ENCODE measurements around the gene PCOLCE2. TPM values are rescaled to one million over a fixed set of nuclear protein-coding genes. Genes with fewer than 3 reads are reported as not detected.

Gene PCOLCE2
- total RNA-seq, 1 experiment from 2014 or later, result 14.6 TPM

GRCh38 chr3:142837526-142837925 lies 51.4 kb downstream of the PCOLCE2 start:
- H3K4me3 ChIP-seq (ENCODE audit: low read depth in 2 of 2, low read length in 2 of 2), result no peak overlapping the region
- no peak for DNase-seq (ENCODE audit: low read depth, low spot score)
- ChIA-PET CTCF (no interaction called here), POLR2A (no interaction called here)
- in situ Hi-C loops (cut with HindIII; ENCODE audit: low pct_unique_long_range_greater_than_20kb, low sequenced_read_pairs), result no loop called here
- H3K36me3 ChIP-seq (ENCODE audit: control insufficient read depth, insufficient read depth, low read length), result no peaks in the 10 kb centered on the region
- no peak for ATAC-seq
- BruUV-seq (replicated peaks), result no TSS peak
- H3K9me3 ChIP-seq (ENCODE audit: control insufficient read depth, insufficient read depth, low read depth, low read length), result no peaks in the 10 kb centered on the region
- no peaks in the 10 kb centered on the region for H3K27me3 ChIP-seq (ENCODE audit: control insufficient read depth, insufficient read depth, low read length)
- intact Hi-C loops (cut with micrococcal nuclease; ENCODE audit: unreplicated experiment), result no loop called here
- no peak overlapping the region for H3K27ac ChIP-seq (ENCODE audit: low read length)
- H3K4me1 ChIP-seq (ENCODE audit: control insufficient read depth, insufficient read depth, low read length), result no peaks in the 10 kb centered on the region
- TF ChIP-seq POLR2AphosphoS5 (IDR thresholded peaks at IDR 0.05; ENCODE audit: low read depth, low read length), result no peak
- TF ChIP-seq REST (IDR thresholded peaks at IDR 0.05; ENCODE audit: insufficient read depth in 1 of 2, low read depth in 2 of 2, low read length in 1 of 2), result no peak
- no peak for TF ChIP-seq TCF7L2 (IDR thresholded peaks at IDR 0.05; ENCODE audit: low read depth, low read length)
- no peak for TF ChIP-seq CTCF (IDR thresholded peaks at IDR 0.05)
- TF ChIP-seq SIN3A (IDR thresholded peaks at IDR 0.05; ENCODE audit: borderline replicate concordance, insufficient read depth, low read depth, low read length), result no peak

- ATAC-seq (peak; percentile 99), DNase-seq (ENCODE audit: low read depth, low spot score) (peak; percentile 73)
- Histone ChIP-seq H3K27me3 (ENCODE audit: control insufficient read depth, insufficient read depth, low read length) (no peaks in the 10 kb centered on the region), H3K36me3 (ENCODE audit: control insufficient read depth, insufficient read depth, low read length) (no peaks in the 10 kb centered on the region), H3K4me1 (ENCODE audit: control insufficient read depth, insufficient read depth, low read length) (no peaks in the 10 kb centered on the region), H3K27ac (ENCODE audit: low read length) (no peak overlapping the region), H3K9me3 (ENCODE audit: control insufficient read depth, insufficient read depth, low read depth, low read length) (no peaks in the 10 kb centered on the region), H3K4me3 (ENCODE audit: low read depth in 2 of 2, low read length in 2 of 2) (no peak overlapping the region)
- POLR2A ChIA-PET, result interaction anchor here (0.5 kb wide), 1 partner anchor 58 kb away, joined by 3 read pairs; no protein-coding TSS in a partner anchor
- in situ Hi-C loops (cut with HindIII; ENCODE audit: low pct_unique_long_range_greater_than_20kb, low sequenced_read_pairs), result no loop called here
- CTCF ChIA-PET, result interaction anchor here (0.7 to 2.1 kb wide), 16 partner anchors 11 to 242 kb away, joined by 3 to 10 read pairs (median 4); no protein-coding TSS in a partner anchor
- TF ChIP-seq TCF7L2 (IDR thresholded peaks at IDR 0.05; ENCODE audit: low read depth, low read length) (no peak), REST (IDR thresholded peaks at IDR 0.05; ENCODE audit: insufficient read depth in 1 of 2, low read depth in 2 of 2, low read length in 1 of 2) (no peak), POLR2AphosphoS5 (IDR thresholded peaks at IDR 0.05; ENCODE audit: low read depth, low read length) (no peak), SIN3A (IDR thresholded peaks at IDR 0.05; ENCODE audit: borderline replicate concordance, insufficient read depth, low read depth, low read length) (no peak), CTCF (IDR thresholded peaks at IDR 0.05) (peak; percentile 96)
- intact Hi-C loops (cut with micrococcal nuclease; ENCODE audit: unreplicated experiment), result loop anchor here (2.0 kb wide), 2 partner anchors 158 to 166 kb away; no protein-coding TSS in a partner anchor
- BruUV-seq (replicated peaks), result no TSS peak
Measured at GRCh38 chr3:142828703-142829305, 60.1 kb downstream of the PCOLCE2 start.
